ENCODE results near the gene DIAPH1.

DNA sequence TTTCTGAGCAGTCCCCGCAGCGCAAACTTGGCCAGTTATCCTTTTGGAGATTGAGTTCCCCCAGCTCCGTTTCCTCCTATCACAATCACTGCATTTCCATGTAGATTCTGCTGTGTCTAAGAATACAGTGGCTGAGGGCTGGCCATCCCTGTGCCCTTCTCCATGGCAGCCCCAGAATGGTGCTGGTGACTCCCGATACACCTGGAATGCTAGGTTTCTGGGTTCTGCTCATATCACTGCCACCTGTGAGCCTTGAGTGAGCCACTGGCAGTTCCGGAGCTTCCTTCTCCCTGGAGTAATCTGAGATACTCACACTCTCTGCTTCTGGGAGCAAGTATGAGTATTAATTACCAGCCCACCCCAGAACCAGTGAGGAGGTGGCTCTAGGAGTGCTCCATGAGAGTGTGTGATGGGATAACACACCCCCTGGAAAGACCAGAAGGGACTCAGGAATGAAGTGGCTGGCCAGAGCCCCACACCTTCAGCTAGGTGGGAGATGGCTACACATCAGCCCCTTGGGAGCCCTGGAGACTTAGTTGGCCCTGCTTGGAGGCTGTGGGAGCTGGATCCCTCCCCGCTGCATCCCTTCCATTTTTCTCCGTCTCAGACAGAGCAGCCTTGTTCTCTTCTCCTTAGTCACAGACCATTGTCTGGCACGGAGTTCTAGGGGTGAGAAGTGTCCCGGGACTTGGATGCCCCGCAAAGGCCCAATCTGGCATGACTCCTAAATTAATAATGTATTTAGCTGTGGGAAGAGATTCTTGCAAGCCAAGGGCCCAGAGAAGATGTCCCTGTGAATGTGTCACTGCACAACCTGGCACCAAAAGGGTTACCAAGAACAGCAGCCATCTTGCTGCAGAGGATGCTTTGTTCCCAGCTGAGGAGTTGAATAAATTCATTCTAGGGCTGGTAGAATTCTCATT is 125.0 kb downstream of the DIAPH1 start:
- TF ChIP-seq, protein P1, sequence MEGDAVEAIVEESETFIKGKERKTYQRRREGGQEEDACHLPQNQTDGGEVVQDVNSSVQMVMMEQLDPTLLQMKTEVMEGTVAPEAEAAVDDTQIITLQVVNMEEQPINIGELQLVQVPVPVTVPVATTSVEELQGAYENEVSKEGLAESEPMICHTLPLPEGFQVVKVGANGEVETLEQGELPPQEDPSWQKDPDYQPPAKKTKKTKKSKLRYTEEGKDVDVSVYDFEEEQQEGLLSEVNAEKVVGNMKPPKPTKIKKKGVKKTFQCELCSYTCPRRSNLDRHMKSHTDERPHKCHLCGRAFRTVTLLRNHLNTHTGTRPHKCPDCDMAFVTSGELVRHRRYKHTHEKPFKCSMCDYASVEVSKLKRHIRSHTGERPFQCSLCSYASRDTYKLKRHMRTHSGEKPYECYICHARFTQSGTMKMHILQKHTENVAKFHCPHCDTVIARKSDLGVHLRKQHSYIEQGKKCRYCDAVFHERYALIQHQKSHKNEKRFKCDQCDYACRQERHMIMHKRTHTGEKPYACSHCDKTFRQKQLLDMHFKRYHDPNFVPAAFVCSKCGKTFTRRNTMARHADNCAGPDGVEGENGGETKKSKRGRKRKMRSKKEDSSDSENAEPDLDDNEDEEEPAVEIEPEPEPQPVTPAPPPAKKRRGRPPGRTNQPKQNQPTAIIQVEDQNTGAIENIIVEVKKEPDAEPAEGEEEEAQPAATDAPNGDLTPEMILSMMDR (IDR thresholded peaks at IDR 0.05) = no peak
- no peak for TF ChIP-seq POLR2A (IDR thresholded peaks at IDR 0.05)
